Rectal smooth muscle tissue (tissue), 1 donor: ENCODE results near the gene SRCIN1.
"Not testable (repeated sequence)": the region's sequence is repeated elsewhere in the genome, so short reads cannot be mapped to it uniquely, and the experiment has no call there.

ENCODE experiments used
- H3K27ac ChIP-seq: one replicate; pipeline ENCODE4 v1.7.0; 2013; ENCODE audit warnings: low read depth, low read length, inconsistent platforms
- H3K27me3 ChIP-seq: one replicate; pipeline ENCODE4 v1.7.0; 2013; ENCODE audit warnings: low read length; ENCODE audit not compliant: control insufficient read depth, insufficient read depth
- H3K36me3 ChIP-seq: one replicate; pipeline ENCODE4 v1.7.0; 2013; ENCODE audit warnings: low read length; ENCODE audit not compliant: control insufficient read depth, insufficient read depth
- H3K4me1 ChIP-seq: one replicate; pipeline ENCODE4 v1.7.0; 2013; ENCODE audit warnings: low read length; ENCODE audit not compliant: control insufficient read depth, insufficient read depth
- H3K4me3 ChIP-seq: one replicate; pipeline ENCODE4 v1.7.0; 2013; ENCODE audit warnings: low read length
- H3K9ac ChIP-seq: one replicate; pipeline ENCODE4 v1.7.0; 2013; ENCODE audit warnings: low read length

SRCIN1 gene

DNA sequence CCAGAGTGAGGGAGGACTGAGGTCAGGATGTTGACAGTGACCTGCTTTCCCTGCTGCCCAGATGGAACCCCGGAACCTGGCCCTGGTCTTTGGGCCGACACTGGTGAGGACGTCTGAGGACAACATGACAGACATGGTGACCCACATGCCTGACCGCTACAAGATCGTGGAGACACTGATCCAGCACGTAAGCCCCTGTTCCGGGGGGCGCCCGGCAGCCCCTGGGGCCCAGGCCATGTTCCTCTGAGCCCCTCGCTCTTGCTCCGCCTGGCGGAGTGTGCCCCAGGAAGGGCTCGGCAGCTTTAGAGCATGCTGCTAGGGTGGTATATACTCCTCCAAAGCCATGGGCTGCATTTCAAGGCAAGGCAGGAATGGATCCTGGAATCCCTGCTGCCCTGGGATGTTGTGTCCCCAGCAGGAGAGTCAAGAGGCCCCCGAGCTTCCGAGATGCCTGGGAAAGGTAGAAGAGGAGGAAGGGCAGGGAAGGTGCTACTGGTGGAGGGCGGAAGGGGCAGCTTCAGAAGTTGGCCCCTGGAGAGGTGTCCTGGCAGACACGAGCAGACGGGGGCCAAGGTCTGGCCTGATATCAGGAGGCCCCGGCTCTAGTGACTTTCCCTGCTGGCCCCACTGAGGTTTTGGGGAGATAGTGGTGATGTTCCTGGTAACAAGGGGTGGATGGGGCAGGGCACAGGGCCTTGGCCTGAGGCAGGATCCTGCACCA is 114.2 kb downstream of the SRCIN1 start:
- not testable (repeated sequence) for H3K27me3 ChIP-seq, H3K4me1 ChIP-seq, H3K27ac ChIP-seq, H3K36me3 ChIP-seq, H3K4me3 ChIP-seq, H3K9ac ChIP-seq

DNA sequence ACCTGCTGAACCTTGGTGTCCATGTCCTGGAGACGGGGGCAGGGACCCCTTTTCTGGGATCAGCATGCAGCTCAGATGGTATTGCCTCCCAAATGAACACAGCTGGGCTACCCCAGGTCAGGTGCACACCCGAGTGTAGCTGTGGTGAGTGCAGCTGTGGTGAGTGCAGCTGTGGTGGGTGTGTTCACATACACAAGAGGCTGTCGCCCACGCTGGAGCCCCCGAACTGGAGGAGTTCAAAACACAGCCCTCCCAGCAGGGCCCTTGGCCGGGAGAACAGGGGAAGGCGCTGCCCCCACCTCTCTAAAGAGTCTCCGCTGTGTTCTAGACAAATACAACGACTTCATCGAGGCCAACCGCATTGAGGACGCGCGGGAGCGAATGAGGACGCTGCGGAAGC is 116.0 kb downstream of the SRCIN1 start:
- not testable (repeated sequence) for H3K4me3 ChIP-seq, H3K9ac ChIP-seq, H3K27me3 ChIP-seq, H3K36me3 ChIP-seq, H3K27ac ChIP-seq
- peaks cover 11% of the 10 kb centered on the region for H3K4me1 ChIP-seq

GRCh38 chr17:38485681-38486298 is 120.0 kb downstream of the SRCIN1 start:
- peaks cover 16% of the 10 kb centered on the region for H3K4me1 ChIP-seq
- not testable (repeated sequence) for H3K9ac ChIP-seq, H3K4me3 ChIP-seq, H3K27me3 ChIP-seq, H3K36me3 ChIP-seq
- H3K27ac ChIP-seq: peak overlapping the region; percentile 22

DNA sequence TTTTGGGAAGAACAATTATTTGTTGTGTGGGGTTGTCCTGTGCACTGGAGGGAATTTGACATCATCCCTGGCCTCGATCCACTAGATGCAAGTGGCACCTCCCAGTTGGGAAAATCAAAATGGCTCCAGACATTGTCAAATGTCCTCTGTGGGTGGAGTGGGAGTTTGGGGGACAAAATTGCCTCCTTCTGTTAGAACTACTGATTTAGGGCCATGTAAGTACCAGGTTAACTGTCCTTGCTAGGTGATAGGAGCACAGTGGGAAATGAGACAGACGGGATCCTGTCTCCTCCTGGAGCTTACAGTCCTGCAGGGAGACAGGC is 120.6 kb downstream of the SRCIN1 start:
- peaks cover 16% of the 10 kb centered on the region for H3K4me1 ChIP-seq
- no peak overlapping the region for H3K9ac ChIP-seq
- peaks cover 4% of the 10 kb centered on the region for H3K36me3 ChIP-seq
- H3K27ac ChIP-seq: peak overlapping the region; percentile 22
- no peaks in the 10 kb centered on the region for H3K27me3 ChIP-seq
- H3K4me3 ChIP-seq: no peak overlapping the region

DNA sequence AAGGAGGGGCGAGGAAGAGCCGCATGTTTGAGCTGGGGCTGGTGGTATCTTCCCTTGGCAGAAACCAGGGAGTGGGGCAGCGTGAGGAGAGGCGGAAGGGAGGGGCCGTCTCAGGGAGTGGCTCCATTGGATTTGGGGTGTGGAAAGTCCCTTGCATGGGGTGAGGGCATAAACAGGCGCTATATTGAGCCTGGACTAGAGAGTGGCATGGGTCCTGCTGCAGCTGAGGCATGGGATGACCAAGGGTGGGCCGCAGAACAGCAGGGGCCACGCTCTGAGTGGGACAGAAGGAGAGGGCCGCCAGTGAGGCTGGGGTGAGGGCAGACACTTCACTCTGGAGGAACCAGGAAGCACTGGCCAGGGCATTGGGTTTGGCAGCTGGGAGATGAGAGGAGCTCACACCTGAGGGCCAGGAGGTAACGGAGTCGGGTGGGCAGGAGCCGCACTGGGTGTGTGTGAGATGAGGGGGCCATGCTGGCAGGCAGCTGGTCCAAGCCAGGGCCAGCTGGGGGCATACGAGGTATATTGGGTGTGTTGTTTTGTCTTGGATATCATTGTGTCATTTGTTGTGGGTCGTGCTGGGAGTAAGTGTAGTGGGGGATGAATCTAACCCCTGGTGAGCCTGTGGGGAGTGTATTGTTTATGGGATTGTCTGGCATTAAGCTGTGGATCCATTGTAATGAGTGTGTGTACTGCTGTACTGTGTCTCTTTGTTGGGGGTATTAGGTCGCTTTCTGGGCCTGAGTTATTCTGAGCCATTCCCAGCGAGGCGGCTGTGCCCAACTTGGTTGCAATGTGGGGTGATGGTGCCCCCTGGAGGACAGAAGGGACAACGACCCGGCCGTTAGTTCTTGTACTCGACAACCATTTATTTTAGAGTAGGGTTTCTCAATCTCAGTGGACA is 121.3 kb downstream of the SRCIN1 start:
- Histone ChIP-seq H3K4me1 (peaks cover 16% of the 10 kb centered on the region), H3K27ac (peak overlapping the region; percentile 64)
- H3K4me3 ChIP-seq, H3K9ac ChIP-seq, H3K36me3 ChIP-seq, H3K27me3 ChIP-seq: not testable (repeated sequence)

DNA sequence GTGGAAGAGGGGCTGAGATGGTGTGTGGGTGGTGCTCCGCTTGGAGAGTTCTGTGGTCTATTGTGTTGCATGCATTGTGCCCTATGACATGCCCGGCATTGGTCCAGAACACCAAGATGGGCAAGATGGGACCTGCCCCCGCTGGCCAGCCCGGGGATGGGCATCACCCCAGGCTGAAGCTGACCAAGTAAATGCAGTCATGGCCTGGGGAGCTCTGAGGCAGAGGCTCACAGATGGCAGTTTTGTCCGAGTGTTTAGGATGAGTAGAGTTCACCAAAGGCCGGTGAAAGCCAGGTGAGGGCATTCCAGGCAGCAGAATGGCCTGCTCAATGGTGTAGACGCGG is 123.1 kb downstream of the SRCIN1 start:
- H3K27ac ChIP-seq, H3K4me3 ChIP-seq, H3K36me3 ChIP-seq, H3K9ac ChIP-seq, H3K27me3 ChIP-seq: not testable (repeated sequence)
- H3K4me1 ChIP-seq: peaks cover 16% of the 10 kb centered on the region

DNA sequence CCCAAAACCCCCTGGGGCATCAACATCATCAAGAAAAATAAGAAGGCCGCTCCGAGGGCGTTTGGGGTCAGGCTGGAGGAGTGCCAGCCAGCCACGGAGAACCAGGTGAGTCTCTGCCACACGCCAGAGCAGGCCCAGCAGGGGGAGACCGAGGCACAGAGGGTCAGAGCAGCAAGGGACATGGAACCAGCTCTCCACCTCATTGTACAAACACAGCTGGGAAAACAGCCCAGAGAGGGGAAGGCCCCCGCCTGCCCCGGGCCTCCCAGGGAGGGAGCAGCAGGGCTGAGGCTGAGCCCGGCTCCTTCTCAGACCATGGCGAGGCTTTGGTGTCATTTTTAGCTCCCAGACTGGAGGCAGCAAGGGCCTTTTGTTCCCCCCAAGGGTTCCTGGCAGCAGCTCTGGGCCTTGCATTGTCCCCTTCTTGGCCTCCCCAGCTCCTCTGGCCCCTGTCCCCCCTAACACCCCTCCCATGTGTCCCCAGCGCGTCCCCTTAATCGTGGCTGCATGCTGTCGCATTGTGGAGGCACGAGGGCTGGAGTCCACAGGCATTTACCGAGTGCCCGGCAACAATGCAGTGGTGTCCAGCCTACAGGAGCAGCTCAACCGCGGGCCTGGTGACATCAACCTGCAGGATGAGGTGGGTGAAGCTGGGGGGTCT is 123.6 kb downstream of the SRCIN1 start:
- H3K4me3 ChIP-seq, H3K36me3 ChIP-seq, H3K9ac ChIP-seq, H3K27ac ChIP-seq, H3K27me3 ChIP-seq: not testable (repeated sequence)
- peaks cover 14% of the 10 kb centered on the region for H3K4me1 ChIP-seq
